ENCODE measurements around the gene CMBL. TPM values are rescaled to one million over a fixed set of nuclear protein-coding genes. Genes with fewer than 3 reads are reported as not detected.

Gene CMBL
- total RNA-seq, 1 donor from 2014 or later = 50.4 TPM

DNA sequence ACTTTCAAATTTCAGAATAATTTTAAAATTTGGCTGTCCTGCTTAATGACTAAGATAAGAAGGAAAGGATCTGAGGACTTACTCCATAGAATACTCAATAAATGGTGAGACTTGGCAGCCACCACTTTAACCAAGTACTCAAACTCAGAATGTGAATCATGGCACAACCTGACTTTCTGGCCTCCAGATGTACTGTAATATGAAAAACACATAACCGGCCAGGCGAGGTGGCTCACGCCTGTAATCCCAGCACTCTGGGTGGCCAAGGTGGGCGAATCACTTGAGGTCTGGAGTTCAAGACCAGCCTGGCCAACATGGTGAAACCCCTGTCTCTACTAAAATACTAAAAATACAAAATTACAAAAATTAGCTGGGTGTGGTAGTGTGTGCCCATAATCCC, 35.8 kb upstream of the CMBL start:
- H3K4me1 ChIP-seq = no peaks in the 10 kb centered on the region
- DNase-seq = no peak
- H3K36me3 ChIP-seq = no peaks in the 10 kb centered on the region
- intact Hi-C loops (cut with micrococcal nuclease) = no loop called here
- H3K4me3 ChIP-seq = no peak overlapping the region
- H3K27ac ChIP-seq (replicated peaks) = no peak overlapping the region
- no peaks in the 10 kb centered on the region for H3K9me3 ChIP-seq (replicated peaks)
- TF ChIP-seq, protein P1, sequence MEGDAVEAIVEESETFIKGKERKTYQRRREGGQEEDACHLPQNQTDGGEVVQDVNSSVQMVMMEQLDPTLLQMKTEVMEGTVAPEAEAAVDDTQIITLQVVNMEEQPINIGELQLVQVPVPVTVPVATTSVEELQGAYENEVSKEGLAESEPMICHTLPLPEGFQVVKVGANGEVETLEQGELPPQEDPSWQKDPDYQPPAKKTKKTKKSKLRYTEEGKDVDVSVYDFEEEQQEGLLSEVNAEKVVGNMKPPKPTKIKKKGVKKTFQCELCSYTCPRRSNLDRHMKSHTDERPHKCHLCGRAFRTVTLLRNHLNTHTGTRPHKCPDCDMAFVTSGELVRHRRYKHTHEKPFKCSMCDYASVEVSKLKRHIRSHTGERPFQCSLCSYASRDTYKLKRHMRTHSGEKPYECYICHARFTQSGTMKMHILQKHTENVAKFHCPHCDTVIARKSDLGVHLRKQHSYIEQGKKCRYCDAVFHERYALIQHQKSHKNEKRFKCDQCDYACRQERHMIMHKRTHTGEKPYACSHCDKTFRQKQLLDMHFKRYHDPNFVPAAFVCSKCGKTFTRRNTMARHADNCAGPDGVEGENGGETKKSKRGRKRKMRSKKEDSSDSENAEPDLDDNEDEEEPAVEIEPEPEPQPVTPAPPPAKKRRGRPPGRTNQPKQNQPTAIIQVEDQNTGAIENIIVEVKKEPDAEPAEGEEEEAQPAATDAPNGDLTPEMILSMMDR (IDR thresholded peaks at IDR 0.05; ENCODE audit: borderline replicate concordance) = no peak
- no peaks in the 10 kb centered on the region for H3K27me3 ChIP-seq (ENCODE audit: low read depth)

DNA sequence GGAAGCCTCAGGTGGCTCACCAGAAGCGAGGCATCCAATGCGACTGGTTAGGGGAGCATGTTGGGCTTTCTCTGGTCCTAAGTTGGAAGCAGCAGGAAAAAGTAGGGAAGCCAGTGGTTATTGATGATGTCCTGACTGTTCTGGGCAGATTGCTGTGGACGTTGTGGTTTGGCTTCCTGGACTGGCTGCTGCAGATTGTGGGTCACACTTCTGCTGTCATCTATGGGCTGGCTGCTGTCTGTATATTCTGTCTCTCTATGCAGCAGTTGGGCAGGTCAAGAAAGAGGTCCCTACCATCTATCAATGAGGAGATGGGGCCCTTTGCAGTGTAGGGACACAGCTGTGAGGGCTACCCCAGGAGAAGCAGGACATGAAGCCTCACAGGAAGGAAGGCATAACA, 32.3 kb upstream of the CMBL start:
- DNase-seq = no peak
- Histone ChIP-seq H3K4me1 (peaks cover 11% of the 10 kb centered on the region), H3K9me3 (replicated peaks) (no peaks in the 10 kb centered on the region), H3K36me3 (no peaks in the 10 kb centered on the region), H3K4me3 (no peak overlapping the region), H3K27ac (replicated peaks) (no peak overlapping the region), H3K27me3 (ENCODE audit: low read depth) (no peaks in the 10 kb centered on the region)
- intact Hi-C loops (cut with micrococcal nuclease) = no loop called here
- TF ChIP-seq, protein P1 (IDR thresholded peaks at IDR 0.05; ENCODE audit: borderline replicate concordance) = no peak

DNA sequence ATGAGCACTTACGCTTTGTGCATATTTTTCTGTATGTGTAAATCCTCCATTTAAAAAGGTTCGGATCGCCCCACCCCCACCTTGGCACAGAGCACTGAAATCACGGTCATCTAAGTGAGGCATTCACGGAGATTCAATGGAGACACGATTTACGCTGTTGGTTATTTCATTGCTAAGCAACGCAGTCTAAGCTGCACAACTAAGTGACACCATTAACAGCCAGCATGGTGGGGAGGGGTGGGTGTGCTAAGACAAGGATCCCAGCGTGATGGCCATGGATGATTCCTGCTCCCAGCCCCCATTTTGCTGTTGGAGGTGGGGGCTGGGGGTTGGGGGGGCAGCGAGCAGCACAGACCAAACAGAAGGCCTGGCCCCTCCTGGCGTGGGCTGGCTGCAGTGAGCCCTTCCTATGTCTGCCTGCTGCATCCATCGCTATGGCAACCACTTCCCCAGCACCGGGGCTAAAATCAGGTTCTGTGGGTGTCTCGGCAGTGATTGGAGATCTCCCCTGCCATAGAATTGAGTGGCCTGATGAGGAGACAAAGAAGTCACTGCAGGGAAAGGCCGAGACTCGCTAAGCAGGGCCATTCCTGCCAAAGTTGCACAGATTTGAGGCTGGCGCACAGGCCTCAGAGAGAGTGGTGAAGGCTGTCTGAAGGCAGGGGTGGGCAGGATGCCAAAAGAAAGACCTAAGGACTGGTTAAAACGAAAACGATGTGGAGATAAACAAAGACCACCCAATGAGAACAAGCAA, 31.5 kb upstream of the CMBL start:
- Histone ChIP-seq H3K4me3 (no peak overlapping the region), H3K27me3 (ENCODE audit: low read depth) (no peaks in the 10 kb centered on the region), H3K9me3 (replicated peaks) (no peaks in the 10 kb centered on the region), H3K4me1 (peaks cover 12% of the 10 kb centered on the region), H3K36me3 (no peaks in the 10 kb centered on the region), H3K27ac (replicated peaks) (no peak overlapping the region)
- intact Hi-C loops (cut with micrococcal nuclease) = no loop called here
- no peak for DNase-seq
- TF ChIP-seq, protein P1 (IDR thresholded peaks at IDR 0.05; ENCODE audit: borderline replicate concordance) = no peak

DNA sequence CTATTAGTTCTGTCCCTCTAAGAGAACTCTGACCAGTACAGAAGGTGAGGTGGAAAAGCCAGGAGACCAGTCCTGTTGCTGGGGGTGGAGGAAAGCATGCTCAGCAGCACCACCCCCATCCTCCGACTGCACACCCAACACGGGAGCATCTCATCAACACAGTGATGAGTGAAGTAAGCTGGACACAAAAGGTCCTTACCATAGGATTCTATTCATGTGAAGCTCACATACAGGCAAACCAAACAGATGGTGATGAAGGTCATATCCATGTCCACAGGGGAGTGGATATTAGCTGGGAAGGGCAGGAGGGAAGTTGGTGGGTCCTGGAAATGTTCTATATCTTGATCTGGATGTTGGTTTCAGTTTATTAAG, 31.0 kb upstream of the CMBL start:
- intact Hi-C loops (cut with micrococcal nuclease) = no loop called here
- no peak for DNase-seq

DNA sequence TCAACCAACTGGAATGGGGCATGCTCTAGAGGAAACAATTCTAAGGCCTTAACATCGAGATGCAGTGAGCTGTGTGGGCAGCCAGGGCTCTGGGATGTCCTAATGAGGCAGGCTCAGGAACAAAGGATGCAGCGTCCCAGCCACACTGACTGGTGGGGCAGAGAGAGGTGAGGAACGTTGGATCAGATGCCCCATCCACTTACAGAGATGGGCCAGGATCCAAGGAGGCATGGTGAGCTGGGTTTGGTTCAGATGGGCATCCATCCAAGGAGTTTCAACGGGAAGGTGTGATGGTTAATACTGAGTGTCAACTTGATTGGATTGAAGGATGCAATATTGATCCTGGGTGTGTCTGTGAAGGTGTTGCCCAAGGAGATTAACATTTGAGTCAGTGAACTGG, 30.3 kb upstream of the CMBL start:
- DNase-seq = no peak
- H3K4me1 ChIP-seq = peaks cover 25% of the 10 kb centered on the region
- TF ChIP-seq, protein P1 (IDR thresholded peaks at IDR 0.05; ENCODE audit: borderline replicate concordance) = no peak
- peaks cover 7% of the 10 kb centered on the region for H3K27me3 ChIP-seq (ENCODE audit: low read depth)
- no peaks in the 10 kb centered on the region for H3K9me3 ChIP-seq (replicated peaks)
- no peak overlapping the region for H3K27ac ChIP-seq (replicated peaks)
- intact Hi-C loops (cut with micrococcal nuclease) = no loop called here
- H3K36me3 ChIP-seq = no peaks in the 10 kb centered on the region
- H3K4me3 ChIP-seq = no peak overlapping the region

More for the DNA sequence above, 31.0 kb upstream of the CMBL start:
- TF ChIP-seq, protein P1 (IDR thresholded peaks at IDR 0.05; ENCODE audit: borderline replicate concordance) = no peak
- Histone ChIP-seq H3K4me3 (no peak overlapping the region), H3K9me3 (replicated peaks) (no peaks in the 10 kb centered on the region), H3K27me3 (ENCODE audit: low read depth) (peaks cover under 1% of the 10 kb centered on the region), H3K36me3 (no peaks in the 10 kb centered on the region), H3K4me1 (peaks cover 18% of the 10 kb centered on the region), H3K27ac (replicated peaks) (no peak overlapping the region)

Measured in left ventricle myocardium inferior (tissue), 1 donor.